ENCODE measurements around the gene PARPBP.
"Not testable (repeated sequence)": the region's sequence is repeated elsewhere in the genome, so short reads cannot be mapped to it uniquely, and the experiment has no call there.

DNA sequence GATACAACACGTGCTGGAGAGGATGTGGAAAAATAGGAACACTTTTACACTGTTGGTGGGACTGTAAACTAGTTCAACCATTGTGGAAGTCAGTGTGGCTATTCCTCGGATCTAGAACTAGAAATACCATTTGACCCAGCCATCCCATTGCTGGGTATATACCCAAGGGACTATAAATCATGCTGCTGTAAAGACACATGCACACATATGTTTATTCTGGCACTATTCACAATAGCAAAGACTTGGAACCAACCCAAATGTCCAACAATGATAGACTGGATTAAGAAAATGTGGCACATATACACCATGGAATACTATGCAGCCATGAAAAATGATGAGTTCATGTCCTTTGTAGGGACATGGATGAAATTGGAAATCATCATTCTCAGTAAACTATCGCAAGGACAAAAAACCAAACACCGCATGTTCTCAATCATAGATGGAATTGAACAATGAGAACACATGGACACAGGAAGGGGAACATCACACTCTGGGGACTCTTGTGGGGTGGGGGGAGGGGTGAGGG lies 27.1 kb downstream of the PARPBP start:
- TF ChIP-seq, protein P1, sequence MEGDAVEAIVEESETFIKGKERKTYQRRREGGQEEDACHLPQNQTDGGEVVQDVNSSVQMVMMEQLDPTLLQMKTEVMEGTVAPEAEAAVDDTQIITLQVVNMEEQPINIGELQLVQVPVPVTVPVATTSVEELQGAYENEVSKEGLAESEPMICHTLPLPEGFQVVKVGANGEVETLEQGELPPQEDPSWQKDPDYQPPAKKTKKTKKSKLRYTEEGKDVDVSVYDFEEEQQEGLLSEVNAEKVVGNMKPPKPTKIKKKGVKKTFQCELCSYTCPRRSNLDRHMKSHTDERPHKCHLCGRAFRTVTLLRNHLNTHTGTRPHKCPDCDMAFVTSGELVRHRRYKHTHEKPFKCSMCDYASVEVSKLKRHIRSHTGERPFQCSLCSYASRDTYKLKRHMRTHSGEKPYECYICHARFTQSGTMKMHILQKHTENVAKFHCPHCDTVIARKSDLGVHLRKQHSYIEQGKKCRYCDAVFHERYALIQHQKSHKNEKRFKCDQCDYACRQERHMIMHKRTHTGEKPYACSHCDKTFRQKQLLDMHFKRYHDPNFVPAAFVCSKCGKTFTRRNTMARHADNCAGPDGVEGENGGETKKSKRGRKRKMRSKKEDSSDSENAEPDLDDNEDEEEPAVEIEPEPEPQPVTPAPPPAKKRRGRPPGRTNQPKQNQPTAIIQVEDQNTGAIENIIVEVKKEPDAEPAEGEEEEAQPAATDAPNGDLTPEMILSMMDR (conservative IDR thresholded peaks at IDR 0.05; ENCODE audit: low read length) = not testable (repeated sequence)
- not testable (repeated sequence) for TF ChIP-seq EZH2phosphoT487 (IDR thresholded peaks at IDR 0.05; ENCODE audit: borderline replicate concordance, low read depth, low read length)
